H1 (cell line): ENCODE results near the gene ZMPSTE24.

Source experiments
- BACH1 ChIP-seq: IDR thresholded peaks from 2 replicates; pipeline ENCODE4 v1.6.1; 2012; ENCODE audit warnings: low read length, improper control_type of control experiment
- CTCF ChIP-seq, 3 experiments: IDR thresholded peaks; 1 replicate in 2 of 3; 2 replicates in 1 of 3; pipeline versions ENCODE4 v1.5.1 to v1.6.1; 2011; ENCODE audit warnings: low read length in 3 of 3, mild to moderate bottlenecking in 3 of 3, inconsistent platforms in 2 of 3, low read depth in 1 of 3, moderate library complexity in 1 of 3; ENCODE audit not compliant: insufficient read depth in 1 of 3; ENCODE audit errors: control extremely low read depth in 1 of 3
- EP300 ChIP-seq, 2 experiments: IDR thresholded peaks; 1 replicate in 1 of 2; 2 replicates in 1 of 2; pipeline ENCODE4 v1.6.1; 2011 to 2012; ENCODE audit warnings: low read depth in 2 of 2, low read length in 2 of 2, mild to moderate bottlenecking in 2 of 2, borderline replicate concordance in 1 of 2, inconsistent platforms in 1 of 2, moderate library complexity in 1 of 2
- EZH2 ChIP-seq: fragments of 200-600 bp; sonication (generic); IDR thresholded peaks from 2 replicates; pipeline ENCODE4 v1.7.1; 2012; ENCODE audit warnings: low read depth, mild to moderate bottlenecking, moderate library complexity, low read length, inconsistent platforms; ENCODE audit not compliant: severe bottlenecking
- GABPA ChIP-seq: IDR thresholded peaks from 2 replicates; pipeline ENCODE4 v1.6.1; 2011; ENCODE audit warnings: mild to moderate bottlenecking, low read length, moderate library complexity, borderline replicate concordance; ENCODE audit not compliant: insufficient read depth
- HDAC2 ChIP-seq, 2 experiments: fragments of 300-600 bp in 1 of 2; sonication (generic) in 1 of 2; IDR thresholded peaks; 2 replicates each; pipeline ENCODE4 v1.6.1; 2011 to 2012; ENCODE audit warnings: low read depth in 2 of 2, low read length in 2 of 2, mild to moderate bottlenecking in 2 of 2, moderate library complexity in 2 of 2, borderline replicate concordance in 1 of 2, inconsistent platforms in 1 of 2
- JUN ChIP-seq: IDR thresholded peaks from 2 replicates; pipeline ENCODE4 v1.6.1; 2011; ENCODE audit warnings: low read depth, mild to moderate bottlenecking, improper control_type of control experiment, low read length
- POLR2A ChIP-seq, 2 experiments: IDR thresholded peaks; 1 replicate in 1 of 2; 2 replicates in 1 of 2; pipeline ENCODE4 v1.6.1; 2011; ENCODE audit warnings: low read depth in 2 of 2, low read length in 2 of 2, mild to moderate bottlenecking in 2 of 2; ENCODE audit errors: control extremely low read depth in 1 of 2
- POLR2AphosphoS5 ChIP-seq: IDR thresholded peaks from 2 replicates; pipeline ENCODE4 v1.6.1; 2011; ENCODE audit warnings: low read depth, low read length
- SIN3A ChIP-seq, 2 experiments: IDR thresholded peaks in 1 of 2; conservative IDR thresholded peaks in 1 of 2; 2 replicates each; pipeline ENCODE4 v1.6.1; 2011 to 2012; ENCODE audit warnings: low read length in 2 of 2, improper control_type of control experiment in 1 of 2, low read depth in 1 of 2, mild to moderate bottlenecking in 1 of 2
- SRF ChIP-seq: IDR thresholded peaks from 2 replicates; pipeline ENCODE4 v1.6.1; 2011; ENCODE audit warnings: mild to moderate bottlenecking, low read depth, low read length, moderate library complexity
- YY1 ChIP-seq: IDR thresholded peaks from 2 replicates; pipeline ENCODE4 v1.6.1; 2011; ENCODE audit warnings: low read depth, mild to moderate bottlenecking, low read length
- ZNF274 ChIP-seq: IDR thresholded peaks from 2 replicates; pipeline ENCODE4 v1.7.0; 2012; ENCODE audit warnings: low read length, borderline replicate concordance; ENCODE audit errors: extremely low read depth
- TF ChIP-seq, protein P1 (sequence below): IDR thresholded peaks from 2 replicates; pipeline ENCODE4 v1.6.1; 2012; ENCODE audit warnings: inconsistent platforms

- no peak for TF ChIP-seq CTCF (IDR thresholded peaks at IDR 0.05; ENCODE audit: control extremely low read depth in 1 of 3, insufficient read depth in 1 of 3, low read depth in 1 of 3, low read length in 3 of 3)
- TF ChIP-seq EP300 (IDR thresholded peaks at IDR 0.05; ENCODE audit: borderline replicate concordance in 1 of 2, low read depth in 2 of 2, low read length in 2 of 2) = no peak
- TF ChIP-seq HDAC2 (IDR thresholded peaks at IDR 0.05; ENCODE audit: borderline replicate concordance in 1 of 2, low read depth in 2 of 2, low read length in 2 of 2) = no peak
- no peak for TF ChIP-seq SRF
- no peak for TF ChIP-seq POLR2A (IDR thresholded peaks at IDR 0.05; ENCODE audit: control extremely low read depth in 1 of 2, low read depth in 2 of 2, low read length in 2 of 2)
- no peak for TF ChIP-seq BACH1
- TF ChIP-seq SIN3A (conservative IDR thresholded peaks at IDR 0.05 in 1 of 2, IDR thresholded peaks at IDR 0.05 in 1 of 2; ENCODE audit: low read depth in 1 of 2, low read length in 2 of 2) = no peak
- TF ChIP-seq POLR2AphosphoS5 = no peak
- no peak for TF ChIP-seq GABPA
- no peak for TF ChIP-seq ZNF274
- TF ChIP-seq EZH2 = no peak
- TF ChIP-seq, protein P1, sequence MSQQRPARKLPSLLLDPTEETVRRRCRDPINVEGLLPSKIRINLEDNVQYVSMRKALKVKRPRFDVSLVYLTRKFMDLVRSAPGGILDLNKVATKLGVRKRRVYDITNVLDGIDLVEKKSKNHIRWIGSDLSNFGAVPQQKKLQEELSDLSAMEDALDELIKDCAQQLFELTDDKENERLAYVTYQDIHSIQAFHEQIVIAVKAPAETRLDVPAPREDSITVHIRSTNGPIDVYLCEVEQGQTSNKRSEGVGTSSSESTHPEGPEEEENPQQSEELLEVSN = no peak
- no peak for TF ChIP-seq YY1
- TF ChIP-seq JUN = no peak
Measured at GRCh38 chr1:40243351-40243750, 14.7 kb upstream of the ZMPSTE24 start.
